ENCODE data around the gene ANKRD36B.
A peak's percentile ranks its signal among the peaks of the same experiment; 100 is the strongest.
"Not testable (repeated sequence)": the region's sequence is repeated elsewhere in the genome, so short reads cannot be mapped to it uniquely, and the experiment has no call there.

ANKRD36B gene

DNA sequence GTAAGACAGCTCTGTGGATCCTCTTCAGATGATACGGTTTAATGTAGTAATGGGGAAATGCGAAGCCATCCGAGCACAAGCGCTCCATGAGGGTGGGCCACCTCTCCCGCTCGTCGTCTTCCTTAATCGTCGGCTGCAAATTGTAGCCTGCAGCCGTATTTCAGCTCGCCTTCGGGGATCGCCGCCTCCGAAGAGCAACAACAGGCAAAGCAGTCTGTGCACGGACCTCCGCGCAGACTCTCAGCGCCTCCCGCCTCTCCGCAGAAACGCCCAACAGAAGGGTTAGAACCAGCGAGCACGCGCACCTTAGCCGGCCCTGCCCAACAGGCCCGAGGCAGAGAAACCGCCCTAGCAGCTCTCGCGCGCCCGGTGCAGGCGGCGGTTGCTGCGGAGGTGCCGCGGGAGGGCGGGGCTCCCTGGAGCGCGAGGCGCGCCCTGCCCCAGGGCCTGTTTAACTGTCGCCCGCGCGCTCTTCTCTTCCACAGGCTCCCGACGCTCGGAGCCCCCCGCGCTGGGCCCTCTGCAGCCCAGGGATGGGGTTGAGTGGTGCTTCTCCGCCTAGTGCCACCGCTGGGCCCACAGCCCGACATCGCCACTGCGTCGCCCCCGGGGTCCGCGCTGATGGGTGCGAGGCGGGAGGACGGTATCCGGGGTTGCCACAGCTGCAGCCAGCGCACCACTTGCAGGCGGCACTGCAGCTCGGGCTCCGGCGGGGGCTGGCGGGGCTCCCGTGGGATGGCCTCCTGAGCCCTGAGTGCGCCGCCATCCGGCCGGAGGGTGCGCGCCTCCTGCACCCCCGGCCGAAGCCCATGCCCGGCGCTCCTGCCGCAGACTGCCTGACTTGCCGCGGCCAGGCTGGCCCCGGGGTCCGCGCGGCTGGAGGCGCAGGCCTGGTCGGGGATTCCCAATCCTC is at the start of gene ANKRD36B:
Gene ANKRD36B (minus strand): TSS at position 280 of the 913 bp plus-strand sequence. CDS start 192 bp downstream, at position 88.
- peak; percentile 28 to 60 (median 44) for DNase-seq (ENCODE audit: low read depth in 4 of 4, low spot score in 1 of 4)

DNA sequence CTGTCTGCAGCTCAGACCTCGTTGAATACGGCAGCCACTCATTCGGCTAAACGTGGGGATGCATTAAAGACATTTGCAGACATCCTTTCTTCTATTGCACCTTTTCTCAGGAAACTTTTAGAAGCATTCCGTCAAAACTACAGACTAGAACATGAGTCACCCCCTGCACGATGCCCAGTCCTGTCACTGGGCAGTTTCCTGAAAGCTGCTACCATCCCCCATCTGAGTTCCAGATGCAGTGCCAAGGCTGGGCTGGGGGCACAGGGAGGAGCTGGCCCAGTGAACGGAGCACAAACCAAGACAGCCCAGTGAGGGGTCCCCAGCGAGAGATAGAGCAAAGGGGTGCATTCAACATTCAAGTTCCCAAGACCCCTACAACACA is 36.4 kb upstream of the ANKRD36B start:
- not testable (repeated sequence) for DNase-seq (ENCODE audit: low read depth in 4 of 4, low spot score in 1 of 4)

DNA sequence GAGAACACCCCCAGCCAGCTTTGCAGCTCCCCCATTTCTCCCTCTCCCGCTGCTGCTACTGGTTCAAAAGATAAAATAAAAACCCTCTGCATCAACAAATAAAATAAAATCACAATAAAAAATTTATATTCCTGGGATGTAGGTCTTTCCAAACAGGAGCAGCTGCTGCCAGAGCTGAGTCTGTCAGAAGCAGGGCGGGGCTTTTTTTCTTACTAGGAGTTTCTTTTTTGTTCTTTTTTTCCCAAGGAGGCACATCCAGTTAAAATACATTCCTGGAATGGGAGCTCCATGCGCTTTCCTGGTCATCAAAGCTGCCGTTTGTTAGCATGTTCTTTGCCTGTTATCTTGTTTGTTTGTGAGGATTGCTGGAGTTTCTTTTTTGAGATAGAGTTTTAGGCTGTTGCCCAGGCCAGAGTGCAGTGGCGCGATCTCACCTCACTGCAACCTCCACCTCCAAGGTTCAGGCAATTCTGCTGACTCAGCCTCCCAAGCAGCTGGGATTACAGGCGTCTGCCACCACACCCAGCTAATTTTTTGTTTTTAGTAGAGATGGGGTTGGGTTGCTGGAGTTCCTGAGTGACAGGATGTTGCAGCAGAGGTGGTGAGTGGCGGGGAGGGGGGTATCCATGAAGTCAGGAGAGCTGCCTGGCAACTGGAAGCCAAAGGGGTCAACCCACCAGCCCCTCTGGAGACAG is 35.8 kb upstream of the ANKRD36B start:
- not testable (repeated sequence) for DNase-seq (ENCODE audit: low read depth in 4 of 4, low spot score in 1 of 4)

DNA sequence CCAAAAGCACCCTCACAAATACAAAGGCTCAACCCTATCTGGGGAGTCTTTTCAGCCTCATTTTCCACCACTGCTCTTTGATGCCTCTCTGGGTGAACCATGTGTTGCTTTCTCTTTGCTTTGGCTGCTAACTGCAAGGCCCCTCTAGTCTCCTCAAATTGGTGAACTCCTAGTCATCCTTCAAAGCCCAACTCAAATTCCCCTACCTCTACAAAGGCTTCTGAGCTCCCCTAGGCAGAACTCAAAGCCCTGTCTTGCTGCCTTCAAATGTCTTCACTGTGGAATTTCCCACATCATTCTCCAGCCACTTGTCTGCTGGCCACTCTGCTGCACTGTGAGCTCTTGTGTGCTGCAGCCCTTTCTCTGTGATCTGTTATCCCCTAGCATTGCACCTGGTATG is 33.3 kb upstream of the ANKRD36B start:
- DNase-seq (ENCODE audit: low read depth in 4 of 4, low spot score in 1 of 4) = not testable (repeated sequence)

DNA sequence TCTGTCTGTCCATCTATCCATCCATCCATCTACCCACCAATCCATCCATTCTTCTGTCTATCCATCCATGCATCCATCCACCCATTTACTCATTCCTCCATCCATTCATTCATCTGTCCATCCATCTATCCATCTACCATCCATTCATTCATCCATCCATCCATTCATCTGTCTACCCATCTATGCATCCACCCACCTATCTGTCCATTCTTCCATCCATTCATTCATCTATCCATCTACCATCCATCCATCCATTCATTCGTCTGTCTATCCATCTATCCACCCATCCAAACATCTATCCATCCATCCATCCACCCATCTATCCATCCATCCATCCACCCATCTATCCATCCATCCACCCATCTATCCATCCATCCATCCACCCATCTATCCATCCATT is 30.8 kb upstream of the ANKRD36B start:
- DNase-seq (ENCODE audit: low read depth in 4 of 4, low spot score in 1 of 4) = not testable (repeated sequence)

DNA sequence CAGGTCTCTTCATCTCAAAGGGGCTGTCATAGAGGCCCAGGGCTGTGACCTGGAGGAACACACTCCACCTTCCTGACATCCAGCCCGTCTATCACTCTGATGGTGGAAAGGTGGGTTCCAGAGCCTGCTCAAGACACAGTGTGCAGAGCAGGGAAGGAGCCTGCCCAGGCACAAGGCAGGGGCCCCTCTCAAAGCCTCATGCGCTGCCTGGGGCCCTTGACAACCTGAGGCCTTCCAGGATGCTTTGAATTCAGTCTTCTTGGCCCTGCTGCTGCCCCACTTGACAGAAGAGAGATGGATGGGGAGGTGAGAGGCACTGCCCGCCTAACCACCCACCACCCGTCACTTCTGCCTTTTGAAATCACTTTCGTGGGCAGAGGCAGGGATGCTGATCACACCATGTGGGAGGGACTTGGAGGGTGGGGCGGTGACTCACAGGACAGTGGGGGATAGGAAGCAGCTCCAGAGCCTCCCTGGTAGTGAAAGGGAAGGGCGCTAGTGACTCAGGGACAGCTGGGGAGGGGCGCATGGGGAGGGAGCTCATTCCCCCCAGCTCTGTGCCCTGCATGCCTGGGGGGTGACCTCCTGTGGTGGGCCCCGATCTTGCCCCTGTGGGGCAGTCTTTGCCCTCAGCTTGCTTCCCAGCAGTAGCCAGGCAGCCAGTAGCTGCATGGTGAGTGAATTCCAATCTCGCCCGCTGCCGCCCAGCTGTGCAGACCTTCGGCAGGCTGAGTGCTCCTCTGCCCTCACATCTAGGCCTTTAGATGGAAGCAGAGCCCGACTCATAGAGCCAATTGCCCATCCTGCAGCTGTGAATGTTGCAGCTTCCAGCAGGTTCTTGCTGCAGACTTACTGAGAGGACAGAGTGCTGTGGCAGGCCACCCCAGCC is 29.5 kb upstream of the ANKRD36B start:
- not testable (repeated sequence) for DNase-seq (ENCODE audit: low read depth in 4 of 4, low spot score in 1 of 4)

DNA sequence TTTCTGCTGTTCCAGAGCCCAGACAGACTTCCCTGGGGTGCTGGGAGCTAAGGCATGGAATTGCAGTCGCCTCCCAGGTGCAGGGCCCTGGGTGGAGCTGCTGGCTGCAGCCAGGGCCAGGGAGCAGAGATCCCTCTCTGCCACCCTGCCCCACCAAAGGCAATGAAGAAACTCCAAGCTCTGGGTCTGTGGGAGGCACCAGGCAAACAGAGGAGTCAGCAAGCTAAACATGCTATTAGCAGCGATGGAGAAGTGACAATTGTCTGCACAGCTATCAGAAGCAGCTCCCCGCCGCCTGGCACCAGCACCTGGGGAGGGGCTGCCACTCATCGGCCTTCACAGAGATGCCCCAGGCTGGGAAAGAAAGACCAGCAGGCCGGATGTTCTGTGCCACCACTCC is 28.2 kb upstream of the ANKRD36B start:
- no peak for DNase-seq (ENCODE audit: low read depth in 4 of 4, low spot score in 1 of 4)

DNA sequence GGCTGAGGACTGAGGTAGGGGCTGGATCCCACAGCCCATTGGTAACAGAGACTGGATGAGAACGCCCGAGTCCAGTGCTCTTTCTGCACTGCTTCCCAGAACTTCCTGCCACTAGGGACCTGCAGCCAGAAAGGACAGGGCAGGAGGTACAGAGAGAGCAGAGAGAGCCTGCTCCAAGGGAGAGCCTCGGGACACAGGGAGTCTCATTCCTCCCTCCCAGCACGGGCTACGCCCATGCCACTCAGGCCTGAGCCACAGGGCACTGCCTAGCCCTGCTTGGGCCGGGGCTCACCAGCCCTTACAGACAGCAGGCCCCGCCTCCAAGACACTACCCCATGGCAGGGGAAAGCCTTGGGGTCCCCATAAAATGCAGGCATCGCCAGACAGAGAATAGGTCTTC is 26.1 kb upstream of the ANKRD36B start:
- not testable (repeated sequence) for DNase-seq (ENCODE audit: low read depth in 4 of 4, low spot score in 1 of 4)

DNA sequence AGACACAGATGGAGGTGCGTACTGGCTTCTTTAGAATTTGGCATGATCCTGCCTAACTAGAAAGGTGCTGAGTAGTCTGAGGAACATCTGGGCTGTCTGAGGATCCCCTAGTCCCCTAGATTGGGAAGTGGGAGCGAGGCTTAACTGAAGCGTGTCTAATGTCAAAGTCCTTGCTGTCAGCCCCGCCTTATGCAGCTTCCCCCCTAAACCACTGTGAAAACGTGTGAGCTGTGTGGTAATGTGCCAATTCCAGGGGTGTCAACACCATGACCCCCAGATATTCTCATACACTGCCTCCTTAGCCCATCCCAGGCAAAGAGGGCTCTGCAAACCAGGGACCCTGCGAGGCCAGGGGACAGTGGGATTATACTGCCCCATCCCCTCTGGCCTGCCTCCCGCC is 22.2 kb upstream of the ANKRD36B start:
- not testable (repeated sequence) for DNase-seq (ENCODE audit: low read depth in 4 of 4, low spot score in 1 of 4)

DNA sequence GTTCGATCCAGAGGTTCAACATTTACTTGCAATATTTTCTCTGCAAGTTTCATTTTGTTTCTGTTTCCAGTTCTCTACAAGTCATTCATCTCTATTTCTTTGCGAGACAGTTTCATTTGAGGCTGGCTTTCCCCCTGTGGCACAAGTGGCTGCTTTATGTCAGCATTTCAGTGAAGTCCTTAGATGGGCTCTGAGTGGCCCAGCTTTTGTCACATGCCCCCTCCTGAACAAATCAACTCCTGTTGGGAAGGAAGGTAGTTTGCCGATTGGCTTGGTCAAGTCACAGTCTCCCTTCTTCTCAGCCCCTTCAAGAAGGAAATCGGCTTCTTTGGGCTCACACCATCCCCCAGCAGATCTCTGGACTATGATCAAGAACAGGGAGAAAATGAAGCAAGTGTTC is 19.1 kb upstream of the ANKRD36B start:
- not testable (repeated sequence) for DNase-seq (ENCODE audit: low read depth in 4 of 4, low spot score in 1 of 4)

DNA sequence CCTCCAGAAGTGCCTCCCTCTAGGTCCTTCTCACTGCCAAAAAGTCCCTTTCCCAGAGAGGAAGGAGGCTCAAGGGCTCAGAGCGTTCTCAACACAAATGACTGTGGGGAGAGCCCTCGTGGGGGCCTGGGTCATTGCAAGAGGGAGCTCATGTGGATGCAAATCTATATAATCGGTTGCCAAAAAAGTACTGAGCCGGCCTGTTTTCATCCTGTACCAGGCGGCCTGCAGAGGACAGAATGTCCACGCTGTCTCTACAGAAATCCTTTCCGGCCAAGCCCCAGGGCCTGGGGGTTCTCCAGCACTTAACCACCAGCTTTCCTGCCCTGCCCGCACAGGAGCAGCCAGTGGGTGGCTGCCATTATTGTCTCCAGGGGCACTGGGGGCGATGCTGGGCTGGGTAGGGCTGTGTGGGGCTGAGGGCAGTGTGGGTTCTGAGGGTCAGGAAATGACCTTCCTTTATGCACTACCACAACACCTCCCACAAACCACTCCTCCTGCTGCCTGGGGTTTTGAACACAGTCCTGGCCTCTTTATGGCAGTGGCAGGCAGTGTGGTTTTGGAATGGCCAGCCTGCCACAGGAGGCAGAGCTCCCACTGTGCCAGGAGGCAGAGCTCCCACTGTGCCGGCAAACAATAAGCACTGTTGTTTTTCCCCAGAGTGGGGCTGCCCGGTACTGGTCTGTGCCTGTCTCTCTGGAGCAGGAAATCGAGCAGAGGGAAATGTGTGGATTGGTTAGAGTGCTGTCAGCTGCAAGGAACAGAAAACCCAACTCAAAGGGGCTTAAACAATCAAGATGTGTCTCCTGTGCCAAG is 16.1 kb upstream of the ANKRD36B start:
- not testable (repeated sequence) for DNase-seq (ENCODE audit: low read depth in 4 of 4, low spot score in 1 of 4)

DNA sequence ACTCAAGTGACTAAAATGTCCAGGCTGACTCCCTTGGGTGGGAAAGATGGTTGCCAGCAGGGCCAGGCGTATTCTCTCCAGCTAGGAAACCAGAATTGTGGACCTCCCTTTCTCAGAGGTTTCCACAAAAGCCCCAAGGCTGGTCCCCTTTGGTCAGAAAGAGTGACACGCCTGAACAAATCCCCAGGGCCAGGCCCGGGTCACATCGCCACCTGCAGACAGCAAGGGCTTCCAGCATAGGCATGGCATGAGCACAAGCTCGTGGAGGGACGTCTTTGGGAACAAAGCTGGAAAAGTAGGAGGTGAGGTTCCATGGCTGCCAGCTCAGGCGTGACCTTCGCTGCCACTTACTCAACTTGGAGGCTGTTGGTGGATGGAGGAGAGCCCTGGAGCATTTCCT is 15.4 kb upstream of the ANKRD36B start:
- DNase-seq (ENCODE audit: low read depth in 4 of 4, low spot score in 1 of 4) = not testable (repeated sequence)

DNA sequence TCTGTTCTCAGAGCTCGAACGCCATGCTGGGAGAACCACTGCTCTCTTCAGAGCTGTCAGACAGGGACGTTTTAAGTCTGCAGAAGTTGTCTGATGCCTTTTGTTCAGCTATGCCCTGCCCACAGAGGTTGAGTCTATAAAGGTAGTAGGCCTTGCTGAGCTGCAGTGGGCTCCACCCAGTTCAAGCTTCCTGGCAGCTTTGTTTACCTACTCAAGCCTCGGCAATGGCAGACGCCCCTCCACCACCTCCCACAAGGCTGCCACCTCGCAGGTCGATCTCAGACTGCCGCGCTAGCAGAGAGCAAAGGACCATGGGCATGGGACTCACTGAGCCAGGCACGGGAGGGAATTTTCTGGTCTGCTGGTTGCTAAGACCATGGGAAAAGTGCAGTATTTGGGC is 11.9 kb upstream of the ANKRD36B start:
- DNase-seq (ENCODE audit: low read depth in 4 of 4, low spot score in 1 of 4) = not testable (repeated sequence)

DNA sequence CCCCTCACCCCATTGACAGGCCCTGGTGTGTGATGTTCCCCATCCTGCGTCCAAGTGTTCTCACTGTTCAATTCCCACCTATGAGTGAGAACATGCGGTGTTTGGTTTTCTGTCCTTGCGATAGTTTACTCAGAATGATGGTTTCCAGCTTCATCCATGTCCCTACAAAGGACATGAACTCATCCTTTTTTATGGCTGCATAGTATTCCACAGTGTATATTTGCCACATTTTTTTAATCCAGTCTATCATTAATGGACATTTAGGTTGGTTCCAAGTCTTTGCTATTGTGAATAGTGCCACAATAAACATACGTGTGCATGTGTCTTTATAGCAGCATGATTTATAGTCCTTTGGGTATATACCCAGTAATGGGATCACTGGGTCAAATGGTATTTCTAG is 6.5 kb upstream of the ANKRD36B start:
- not testable (repeated sequence) for DNase-seq (ENCODE audit: low read depth in 4 of 4, low spot score in 1 of 4)

DNA sequence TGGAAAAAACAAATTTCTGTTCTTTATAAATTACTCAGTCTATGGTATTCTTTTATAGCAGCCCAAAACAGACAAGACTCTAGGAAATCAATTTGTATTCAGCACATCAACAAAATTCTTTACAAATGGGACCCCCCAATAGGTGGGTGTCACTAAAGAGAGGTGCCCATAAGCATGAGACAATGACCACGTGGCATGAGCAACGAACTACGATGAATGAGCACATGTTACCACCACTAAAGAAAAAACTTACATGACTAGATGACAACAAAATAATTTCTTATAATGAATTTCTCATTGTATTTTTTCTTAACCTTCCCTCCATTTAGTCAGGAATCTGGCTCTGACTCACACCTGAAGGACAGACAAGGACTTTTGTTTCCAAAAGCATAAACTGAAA is 3.8 kb upstream of the ANKRD36B start:
- not testable (repeated sequence) for DNase-seq (ENCODE audit: low read depth in 4 of 4, low spot score in 1 of 4)

DNA sequence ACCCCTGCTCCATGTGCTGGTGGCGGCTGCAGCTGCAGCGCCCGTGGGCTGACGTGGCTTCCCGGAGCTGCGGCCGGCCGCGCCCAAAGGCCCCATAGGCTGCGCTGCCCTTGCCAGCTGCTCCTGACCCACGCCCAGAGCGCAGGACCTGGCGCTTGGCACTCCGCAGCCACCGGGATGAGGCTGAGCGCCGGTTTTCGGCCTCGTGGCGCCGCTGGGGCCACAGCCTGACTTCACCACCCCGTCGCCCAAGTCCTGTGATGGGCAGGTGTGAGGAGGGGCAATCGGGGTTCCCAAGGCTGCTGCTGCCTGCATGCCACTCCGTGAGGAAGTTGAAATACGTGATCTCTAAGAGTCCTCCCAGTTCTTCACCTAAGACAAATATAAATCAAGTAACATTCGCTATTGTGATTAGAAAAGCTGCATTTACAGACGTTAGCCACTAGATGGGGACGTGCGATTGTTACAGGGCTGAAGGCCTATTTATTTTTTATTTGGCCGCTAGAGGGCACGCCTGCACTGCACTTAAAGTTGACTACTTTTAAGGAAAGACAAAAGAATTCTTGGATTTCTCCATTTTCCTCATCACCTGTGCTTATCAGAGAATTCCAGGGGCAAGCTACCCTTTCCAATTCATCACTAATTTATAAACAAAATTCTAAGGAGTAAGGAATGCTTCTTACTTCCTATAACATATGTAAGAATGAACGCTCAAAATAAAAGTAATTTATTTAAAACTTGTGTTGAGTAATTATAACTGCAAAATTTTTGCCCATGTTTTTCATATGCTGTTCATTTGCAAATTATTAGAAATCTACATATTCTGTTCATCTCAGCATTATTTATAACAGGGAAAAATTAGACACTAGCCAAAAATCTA is 1.1 kb upstream of the ANKRD36B start:
- DNase-seq (ENCODE audit: low read depth in 4 of 4, low spot score in 1 of 4) = peak; percentile 51 to 63 (median 54)

DNA sequence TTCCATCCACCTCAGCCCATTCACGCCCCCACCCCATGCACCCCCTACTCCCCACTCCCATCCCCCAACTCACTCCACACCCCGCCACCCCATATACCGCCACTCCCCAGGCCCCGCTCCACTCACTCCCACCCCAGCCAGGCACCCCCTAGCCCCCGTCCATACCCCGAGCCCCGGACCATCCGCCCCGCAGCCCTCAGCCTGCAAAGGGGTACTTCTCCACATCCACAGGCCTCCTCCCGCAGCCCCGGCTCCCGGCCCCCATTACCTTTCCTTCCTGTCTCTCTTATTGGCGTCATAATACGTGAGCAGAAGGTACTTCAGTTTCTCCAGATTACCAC is 450 bp downstream of the ANKRD36B start:
- not testable (repeated sequence) for DNase-seq (ENCODE audit: low read depth in 4 of 4, low spot score in 1 of 4)

DNA sequence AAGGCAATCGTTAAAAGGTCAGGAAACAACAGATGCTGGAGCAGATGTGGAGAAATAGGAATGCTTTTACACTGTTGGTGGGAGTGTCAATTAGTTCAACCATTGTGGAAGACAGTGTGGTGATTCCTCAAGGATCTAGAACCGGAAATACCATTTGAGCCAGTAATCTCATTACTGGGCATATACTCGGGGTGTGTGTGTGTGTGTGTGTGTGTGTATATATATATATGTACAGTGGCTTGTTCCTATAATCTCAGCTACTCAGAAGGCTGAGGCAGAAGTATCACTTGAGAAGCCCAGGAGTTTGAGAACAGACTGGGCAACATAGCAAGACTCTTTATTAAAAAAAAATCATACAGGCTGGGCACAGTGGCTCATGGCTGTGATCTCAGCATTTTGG is 24.0 kb downstream of the ANKRD36B start:
- not testable (repeated sequence) for DNase-seq (ENCODE audit: low read depth in 4 of 4, low spot score in 1 of 4)

DNA sequence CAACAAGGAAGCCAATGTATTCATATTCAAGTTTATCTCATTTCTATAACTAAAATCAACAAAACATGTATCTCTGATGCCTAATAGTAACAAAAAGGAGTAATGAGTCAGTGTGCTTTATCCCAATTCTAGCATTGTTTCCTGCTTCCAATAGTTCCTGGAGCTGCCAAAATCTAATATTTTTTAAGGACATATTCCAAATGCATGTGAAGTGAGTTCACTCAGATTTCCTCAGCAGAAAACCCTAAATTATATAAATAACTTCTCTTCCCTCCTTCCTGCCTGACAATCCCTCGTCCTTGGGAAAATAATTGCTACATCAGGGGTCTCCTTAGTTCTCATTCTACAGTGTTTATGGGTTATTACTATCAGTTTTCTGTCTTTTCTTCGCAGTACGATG is 37.3 kb downstream of the ANKRD36B start:
- DNase-seq (ENCODE audit: low read depth in 4 of 4, low spot score in 1 of 4) = not testable (repeated sequence)

Measured in stimulated activated CD4-positive, alpha-beta T cell treated with anti-CD3 and anti-CD28 coated beads, Interleukin-1b, Interleukin-23, amount 100 ng/mL, for 24 hours (primary cell).